Stimulated activated naive CD4-positive, alpha-beta T cell (primary cell): ENCODE measurements around the gene LATS2.
A peak's percentile ranks its signal among the peaks of the same experiment; 100 is the strongest.
"Not testable (repeated sequence)": the region's sequence is repeated elsewhere in the genome, so short reads cannot be mapped to it uniquely, and the experiment has no call there.

Source experiments
- DNase-seq, 6 experiments: peaks; one replicate each; lab custom pipeline; 2025; lab: John Stamatoyannopoulos, UW

LATS2 gene

DNA sequence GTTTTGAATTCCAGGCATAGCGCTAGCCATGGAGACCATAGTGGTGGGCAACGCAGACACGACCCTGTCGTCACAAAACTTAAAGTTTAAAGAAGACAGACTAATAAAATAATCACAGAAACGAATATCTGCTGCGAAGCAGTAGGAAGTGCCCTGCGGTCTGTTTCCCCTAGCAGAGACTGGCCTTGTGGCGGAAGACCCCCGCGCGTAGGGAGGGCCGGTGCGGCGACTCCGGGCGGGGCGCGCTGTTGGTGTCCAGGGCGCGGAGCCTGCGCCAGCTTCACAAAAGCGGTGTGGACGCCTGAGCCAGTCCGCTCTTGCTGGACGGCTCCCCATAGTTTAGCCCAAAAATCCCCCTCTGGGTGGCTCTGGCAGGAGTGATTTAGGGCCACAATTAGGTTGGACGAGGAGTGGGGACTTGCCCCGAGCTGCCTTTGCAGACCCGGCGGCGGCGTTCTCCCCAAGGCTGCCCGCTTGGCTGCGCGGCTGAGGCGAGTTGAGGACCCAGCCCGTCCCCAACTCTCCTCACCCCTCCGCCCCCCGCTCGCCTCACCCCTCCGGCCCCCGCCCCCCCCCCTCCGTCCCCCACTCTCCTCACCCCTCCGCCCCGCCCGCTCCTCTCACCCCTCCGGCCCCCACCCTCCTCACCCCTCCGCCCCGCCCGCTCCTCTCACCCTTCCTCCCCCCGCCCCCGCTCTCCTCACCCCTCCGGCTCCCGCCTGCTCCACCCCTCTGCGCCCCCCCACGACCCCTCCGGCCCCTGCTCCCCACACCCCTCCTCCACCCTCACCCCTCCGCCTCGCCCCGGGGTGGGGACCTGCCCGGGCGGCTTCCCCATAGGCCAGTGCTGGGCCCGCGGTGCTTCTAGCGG lies 14.2 kb upstream of the LATS2 start:
- DNase-seq, result peak in 2 of 6 experiments; percentile 16 to 38

DNA sequence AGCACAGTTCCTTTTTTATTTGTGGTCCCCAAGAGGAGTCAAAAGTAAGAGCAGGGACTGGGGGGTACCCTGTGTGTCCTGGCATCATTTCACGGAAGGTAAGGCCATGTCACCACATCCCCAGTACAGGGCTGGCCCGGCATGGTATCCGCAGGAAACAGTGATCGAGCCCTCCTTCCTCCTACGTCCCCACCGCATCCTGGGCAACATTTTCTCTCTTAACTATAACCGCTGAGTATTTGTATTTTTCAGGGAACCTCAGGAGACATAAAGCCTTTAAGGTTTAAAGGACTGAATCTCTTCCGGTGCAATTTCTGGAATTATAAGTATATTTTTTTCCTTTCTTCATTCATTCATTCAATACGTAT lies 13.6 kb upstream of the LATS2 start:
- peak in 3 of 6 experiments; percentile 15 to 38 (median 27) for DNase-seq

DNA sequence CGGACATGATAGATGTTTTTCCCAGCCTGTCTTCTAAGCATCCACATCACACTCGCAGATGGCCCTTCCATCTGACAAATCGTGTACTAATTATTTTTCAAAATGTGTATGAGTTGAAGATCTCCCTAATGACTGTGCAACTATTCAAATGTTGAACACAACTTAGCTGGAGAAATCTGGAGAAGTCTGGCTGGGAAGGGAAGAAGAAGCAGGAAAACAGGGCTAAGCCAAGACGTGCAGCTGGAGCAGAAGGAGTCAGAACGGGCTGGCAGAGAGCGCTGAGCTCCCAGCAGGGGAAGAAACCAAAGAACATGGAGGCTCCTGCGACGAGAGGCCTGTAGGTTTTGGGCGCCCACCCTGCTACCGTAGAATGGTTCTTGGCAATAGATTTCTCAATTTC lies 13.2 kb upstream of the LATS2 start:
- DNase-seq, result no peak

DNA sequence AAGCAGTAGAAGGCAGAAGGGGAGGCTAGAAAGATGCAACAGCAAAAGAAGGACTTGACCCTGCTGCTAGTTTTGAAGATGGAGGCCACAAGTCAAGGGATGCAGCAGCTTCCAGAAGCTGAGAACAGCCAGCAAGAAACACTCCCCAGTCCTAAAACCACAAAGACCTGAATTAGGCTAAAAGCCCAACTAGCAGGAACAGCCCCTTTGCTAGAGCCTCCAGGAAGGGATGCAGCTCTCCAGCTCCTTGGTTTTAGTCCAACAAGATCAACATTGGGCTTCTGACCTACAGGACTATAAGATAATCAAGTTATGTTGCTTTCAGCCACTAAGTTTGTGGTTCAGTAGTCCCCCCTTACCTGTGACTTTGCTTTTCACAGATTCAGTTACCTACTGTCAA lies 10.5 kb upstream of the LATS2 start:
- no peak for DNase-seq

- no peak for DNase-seq
Observed at GRCh38 chr13:21071015-21071414, 9.6 kb upstream of the LATS2 start.

DNA sequence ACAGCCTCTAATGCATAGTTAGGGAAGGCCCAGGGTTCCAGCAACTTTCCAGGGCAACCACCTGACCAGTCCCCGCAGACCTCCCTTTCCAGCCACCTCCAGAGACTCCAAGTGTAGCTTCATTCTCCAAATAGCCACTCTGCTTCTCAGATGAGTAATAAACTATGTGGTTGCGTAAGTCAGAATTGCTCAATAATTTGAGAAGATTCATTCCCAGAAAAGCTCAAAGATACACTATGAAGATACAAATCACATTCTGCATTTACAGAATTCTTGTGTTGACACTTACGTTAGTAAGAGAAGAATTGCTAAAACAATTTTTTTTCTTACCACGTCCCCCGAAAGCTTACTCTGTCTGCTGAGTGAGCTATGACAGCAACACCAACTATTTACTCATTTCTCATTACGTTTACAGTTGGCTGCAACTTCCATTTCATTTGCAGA lies 8.2 kb upstream of the LATS2 start:
- DNase-seq, result no peak

GRCh38 chr13:21067848-21068247 lies 6.5 kb upstream of the LATS2 start:
- DNase-seq, result no peak

DNA sequence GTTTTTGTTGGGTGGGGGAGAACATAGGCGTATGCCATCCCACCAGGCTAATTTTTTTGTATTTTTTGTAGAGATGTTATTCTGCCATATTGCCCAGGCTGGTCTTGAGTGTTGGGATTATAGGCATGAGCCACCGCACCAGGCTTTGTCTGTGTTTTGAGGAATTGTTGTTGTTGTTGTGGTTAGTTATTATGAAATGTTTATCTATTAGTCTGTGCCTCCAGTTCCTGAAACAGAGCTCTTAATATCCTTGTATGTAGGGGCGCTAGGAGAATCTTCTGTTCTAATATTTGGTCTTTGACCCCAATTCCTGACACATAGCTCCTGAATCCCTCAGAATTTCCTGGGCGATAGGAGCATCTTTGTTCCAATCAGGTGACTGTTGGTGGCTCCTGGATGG lies 5.6 kb upstream of the LATS2 start:
- no peak for DNase-seq

DNA sequence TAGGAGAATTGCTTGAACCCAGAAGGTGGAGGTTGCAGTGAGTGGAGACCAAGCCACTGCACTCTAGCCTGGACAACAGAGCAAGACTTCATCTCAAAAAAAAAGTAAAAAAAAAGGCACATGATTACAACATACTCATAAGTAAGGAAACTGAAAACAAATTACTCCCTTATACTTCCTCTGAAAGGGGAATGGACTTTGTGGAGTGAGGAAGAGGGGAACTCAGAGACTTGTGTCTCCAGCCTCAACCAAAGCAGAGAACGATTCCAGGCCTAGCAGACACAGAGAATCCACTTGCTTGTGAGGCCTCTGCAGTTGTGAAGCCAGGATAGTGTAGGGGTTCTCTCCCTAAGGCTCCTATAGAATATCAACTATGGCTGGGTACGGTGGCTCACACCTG lies 4.3 kb upstream of the LATS2 start:
- DNase-seq, result no peak

DNA sequence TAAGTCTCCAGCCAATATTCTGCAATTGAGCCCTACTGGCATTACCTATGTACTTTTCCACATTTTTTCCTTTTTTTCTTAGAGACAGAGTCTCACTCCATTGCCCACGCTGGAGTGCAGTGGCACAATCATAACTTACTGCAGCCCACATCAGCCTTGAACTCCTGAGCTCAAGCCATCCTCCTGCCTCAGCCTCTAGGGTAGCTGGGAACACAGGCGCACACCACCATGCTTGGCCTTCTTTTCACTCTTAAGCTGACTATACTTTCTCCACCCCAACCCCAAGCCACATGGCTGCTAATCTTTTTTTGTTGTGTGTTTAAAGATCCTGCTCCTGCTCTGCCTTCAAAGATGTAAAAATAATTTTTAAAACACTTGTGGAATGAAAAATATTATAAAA lies 1.6 kb upstream of the LATS2 start:
- DNase-seq, result no peak

- peak in 1 of 6 experiments; percentile 8 for DNase-seq
Observed at GRCh38 chr13:21060338-21061028, 903 bp downstream of the LATS2 start.

DNA sequence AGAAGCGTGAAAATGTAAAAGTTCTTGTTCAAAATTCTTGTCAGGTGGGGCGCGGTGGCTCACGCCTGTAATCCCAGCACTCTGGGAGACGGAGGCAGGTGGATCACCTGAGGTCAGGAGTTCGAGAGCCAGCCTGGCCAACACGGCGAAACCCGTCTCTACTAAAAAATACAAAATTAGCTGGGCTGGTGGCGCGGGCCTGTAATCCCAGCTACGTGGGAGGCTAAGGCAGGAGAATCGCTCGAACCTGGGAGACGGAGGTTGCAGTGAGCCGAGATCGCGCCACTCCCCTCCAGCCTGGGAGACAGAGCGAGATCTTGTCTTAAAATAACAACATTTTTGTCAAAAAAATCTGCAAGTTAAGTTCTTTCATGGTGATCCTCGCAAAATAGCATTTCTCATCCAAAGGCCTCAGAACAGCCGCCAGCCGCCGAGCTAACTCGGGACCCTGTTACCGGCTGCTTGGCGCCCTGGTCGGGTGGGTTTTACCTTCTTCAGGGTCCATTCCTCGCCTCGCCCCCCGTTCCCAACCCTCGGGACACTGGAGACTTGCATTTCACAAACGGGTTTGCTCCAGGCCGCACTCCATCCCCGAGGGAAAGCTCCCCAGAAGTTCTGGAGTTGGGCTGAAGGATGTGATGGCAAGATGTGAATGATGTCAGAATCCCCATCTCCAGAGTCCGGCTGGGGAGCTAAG lies 1.6 kb downstream of the LATS2 start:
- DNase-seq, result peak in 1 of 6 experiments; percentile 8

GRCh38 chr13:21058361-21058760 lies 3.0 kb downstream of the LATS2 start:
- no peak for DNase-seq

- DNase-seq, result no peak
Observed at GRCh38 chr13:21055511-21056045, 5.8 kb downstream of the LATS2 start.

DNA sequence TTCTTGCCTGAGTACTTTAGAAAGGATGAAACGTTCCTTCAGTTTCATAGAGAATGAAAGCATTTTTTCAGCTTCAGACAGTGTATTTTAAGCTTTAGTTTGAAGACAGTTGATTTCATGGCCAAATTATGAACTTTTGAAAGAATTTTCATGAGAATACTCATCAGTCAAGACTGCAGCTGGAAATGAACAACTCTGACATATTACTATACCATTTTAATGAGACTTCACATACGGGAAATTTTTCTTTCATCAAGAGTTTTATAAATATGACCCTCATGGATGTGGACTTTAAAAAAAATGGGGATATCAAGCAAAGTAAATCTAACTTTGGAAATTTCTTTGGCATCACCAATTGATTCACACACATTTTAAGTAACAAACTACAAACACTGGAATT lies 6.4 kb downstream of the LATS2 start:
- no peak for DNase-seq

- DNase-seq, result no peak
Observed at GRCh38 chr13:21054313-21054712, 7.1 kb downstream of the LATS2 start.

GRCh38 chr13:21053231-21053630 lies 8.2 kb downstream of the LATS2 start:
- DNase-seq, result no peak

- DNase-seq, result no peak
Observed at GRCh38 chr13:21051675-21052074, 9.7 kb downstream of the LATS2 start.

- DNase-seq, result no peak
Observed at GRCh38 chr13:21050288-21051197, 10.8 kb downstream of the LATS2 start.

DNA sequence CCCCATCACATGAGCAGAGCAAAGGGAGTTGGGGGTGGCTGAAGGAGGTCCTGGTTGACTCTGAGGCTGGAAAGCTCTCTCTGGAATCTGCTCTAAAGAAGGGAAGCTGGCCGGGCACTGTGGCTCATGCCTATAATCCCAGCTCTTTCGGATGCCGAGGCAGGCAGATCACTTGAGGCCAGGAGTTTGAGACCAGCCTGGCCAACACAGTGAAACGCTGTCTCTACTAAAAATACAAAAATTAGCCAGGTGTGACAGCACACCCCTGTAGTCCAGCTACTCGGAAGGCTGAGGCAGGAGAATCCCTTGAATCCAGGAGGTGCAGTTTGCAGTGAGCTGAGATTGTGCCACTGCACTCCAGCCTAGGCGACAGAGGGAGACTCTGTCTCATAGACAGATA lies 11.7 kb downstream of the LATS2 start:
- DNase-seq, result not testable (repeated sequence)

DNA sequence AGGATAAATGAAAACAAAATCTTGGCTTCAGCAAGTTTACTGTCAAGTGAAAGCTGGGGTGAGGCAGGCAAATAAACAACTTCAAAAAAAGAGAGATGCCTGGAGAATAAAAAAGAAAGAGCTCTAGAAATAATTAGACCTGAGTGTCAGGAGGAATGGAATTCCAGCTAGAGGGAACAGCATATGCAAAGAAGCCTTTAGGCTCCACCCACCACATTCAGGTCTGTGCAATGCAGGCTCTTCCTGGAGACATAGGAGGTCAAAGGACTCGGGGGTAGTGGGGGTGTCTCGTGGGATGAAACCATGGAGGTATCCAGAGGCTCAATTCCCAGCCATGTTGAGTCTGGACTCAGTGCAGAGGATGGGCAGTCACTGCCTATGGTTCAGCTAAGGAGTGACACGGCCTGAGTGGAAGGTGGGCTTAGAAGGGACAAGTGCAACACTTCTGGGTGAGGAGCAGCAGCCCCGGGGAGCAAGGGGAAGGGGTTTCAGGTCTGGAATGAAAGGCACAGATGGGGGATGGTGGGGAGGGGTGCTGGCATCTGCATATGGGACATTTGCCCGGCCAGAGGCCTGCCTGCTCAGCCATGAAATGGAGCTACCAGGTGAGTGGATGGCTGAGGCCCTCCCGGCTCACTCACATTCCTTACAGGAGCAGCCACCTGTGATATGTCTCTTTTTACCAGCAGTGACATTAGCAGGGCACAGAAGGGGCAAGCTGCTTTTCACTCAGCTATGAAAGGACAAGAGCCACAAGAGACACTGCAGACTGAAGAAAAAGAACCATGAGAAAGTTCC lies 12.3 kb downstream of the LATS2 start:
- DNase-seq, result no peak
